Activated T-cell treated with anti-CD3 and anti-CD28 coated beads, Interleukin-2, amount 50 U/mL, for 24 hours (primary cell): ENCODE data around the gene RING1.

Source experiments
- DNase-seq: peaks from one replicate; pipeline ENCODE4 v3.0.0-alpha.2; 2020
- H3K27ac Mint-ChIP-seq: 2 replicates; pipeline ENCODE4 v1.8.0; 2020; ENCODE audit warnings: mild to moderate bottlenecking, mixed read lengths
- H3K27me3 Mint-ChIP-seq: 2 replicates; pipeline ENCODE4 v1.8.0; 2020; ENCODE audit warnings: mixed read lengths
- H3K36me3 Mint-ChIP-seq: 2 replicates; pipeline ENCODE4 v1.8.0; 2020; ENCODE audit warnings: low read depth, mixed read lengths
- H3K4me1 Mint-ChIP-seq: 2 replicates; pipeline ENCODE4 v1.8.0; 2020; ENCODE audit warnings: low read depth, mixed read lengths
- H3K4me3 Mint-ChIP-seq: 2 replicates; pipeline ENCODE4 v1.8.0; 2020; ENCODE audit warnings: mild to moderate bottlenecking, moderate library complexity, mixed read lengths
- H3K9me3 Mint-ChIP-seq: 2 replicates; pipeline ENCODE4 v1.8.0; 2020; ENCODE audit warnings: mixed read lengths

The RING1 gene

GRCh38 chr6:33195304-33196165 lies 12.8 kb upstream of the RING1 start:
- Mint-ChIP-seq H3K27me3 (peaks cover 15% of the 10 kb centered on the region), H3K4me1 (peaks cover 50% of the 10 kb centered on the region), H3K27ac (peak overlapping the region; percentile 63), H3K36me3 (peaks cover 62% of the 10 kb centered on the region), H3K9me3 (no peaks in the 10 kb centered on the region), H3K4me3 (no peak overlapping the region)
- no peak for DNase-seq

- Mint-ChIP-seq H3K4me3 (peak overlapping the region; percentile 47), H3K36me3 (peaks cover 81% of the 10 kb centered on the region), H3K9me3 (no peaks in the 10 kb centered on the region), H3K27ac (peak overlapping the region; percentile 99), H3K4me1 (peaks cover 60% of the 10 kb centered on the region), H3K27me3 (peaks cover 2% of the 10 kb centered on the region)
- peak; percentile 58 for DNase-seq
These were observed 10.8 kb upstream of the RING1 start for GRCh38 chr6:33197431-33198048.

- peak overlapping the region; percentile 99 for H3K27ac Mint-ChIP-seq
- no peaks in the 10 kb centered on the region for H3K27me3 Mint-ChIP-seq
- peak overlapping the region; percentile 98 for H3K4me3 Mint-ChIP-seq
- H3K4me1 Mint-ChIP-seq: peaks cover 63% of the 10 kb centered on the region
- no peak for DNase-seq
- H3K9me3 Mint-ChIP-seq: no peaks in the 10 kb centered on the region
- H3K36me3 Mint-ChIP-seq: peaks cover 88% of the 10 kb centered on the region
These were observed 10.0 kb upstream of the RING1 start for GRCh38 chr6:33198159-33198852.

- H3K9me3 Mint-ChIP-seq: no peaks in the 10 kb centered on the region
- peaks cover 89% of the 10 kb centered on the region for H3K36me3 Mint-ChIP-seq
- peak overlapping the region; percentile 99 for H3K27ac Mint-ChIP-seq
- DNase-seq: no peak
- H3K27me3 Mint-ChIP-seq: no peaks in the 10 kb centered on the region
- H3K4me1 Mint-ChIP-seq: peaks cover 63% of the 10 kb centered on the region
- H3K4me3 Mint-ChIP-seq: peak overlapping the region; percentile 98
These were observed 9.4 kb upstream of the RING1 start for GRCh38 chr6:33198853-33199436.

- peak overlapping the region; percentile 99 for H3K27ac Mint-ChIP-seq
- H3K27me3 Mint-ChIP-seq: no peaks in the 10 kb centered on the region
- H3K9me3 Mint-ChIP-seq: no peaks in the 10 kb centered on the region
- H3K4me3 Mint-ChIP-seq: peak overlapping the region; percentile 98
- peak; percentile 82 for DNase-seq
- H3K4me1 Mint-ChIP-seq: peaks cover 62% of the 10 kb centered on the region
- peaks cover 86% of the 10 kb centered on the region for H3K36me3 Mint-ChIP-seq
These were observed 8.5 kb upstream of the RING1 start for GRCh38 chr6:33199687-33200218.

- H3K27me3 Mint-ChIP-seq: no peaks in the 10 kb centered on the region
- H3K9me3 Mint-ChIP-seq: no peaks in the 10 kb centered on the region
- peak within 1 kb of the TSS; percentile 98 for H3K4me3 Mint-ChIP-seq
- peak; percentile 97 for DNase-seq
- H3K4me1 Mint-ChIP-seq: peaks cover 68% of the 10 kb centered on the region
- H3K27ac Mint-ChIP-seq: peak within 1 kb of the TSS; percentile 99
- H3K36me3 Mint-ChIP-seq: peaks cover 84% of the 10 kb centered on the region
These were observed 7.8 kb upstream of the RING1 start, which contains the start of the genes RXRB and SLC39A7 for GRCh38 chr6:33200219-33201146. TSS of gene RXRB (minus strand) at chr6:33200665. CDS start at chr6:33200476, 189 bp downstream. TSS of gene SLC39A7 (plus strand) at chr6:33200867. CDS start at chr6:33201246, 379 bp downstream.

- Mint-ChIP-seq H3K9me3 (no peaks in the 10 kb centered on the region), H3K36me3 (peaks cover 83% of the 10 kb centered on the region), H3K4me3 (peak overlapping the region; percentile 98), H3K4me1 (peaks cover 75% of the 10 kb centered on the region), H3K27ac (peak overlapping the region; percentile 99), H3K27me3 (no peaks in the 10 kb centered on the region)
- DNase-seq: no peak
These were observed 7.2 kb upstream of the RING1 start for GRCh38 chr6:33201147-33201545.

GRCh38 chr6:33201935-33202334 lies 6.4 kb upstream of the RING1 start:
- DNase-seq: no peak
- Mint-ChIP-seq H3K36me3 (peaks cover 76% of the 10 kb centered on the region), H3K27me3 (no peaks in the 10 kb centered on the region), H3K9me3 (no peaks in the 10 kb centered on the region), H3K4me3 (peak overlapping the region; percentile 98), H3K27ac (peak overlapping the region; percentile 99), H3K4me1 (peaks cover 82% of the 10 kb centered on the region)

GRCh38 chr6:33202799-33203198 lies 5.5 kb upstream of the RING1 start:
- peak overlapping the region; percentile 99 for H3K27ac Mint-ChIP-seq
- H3K9me3 Mint-ChIP-seq: no peaks in the 10 kb centered on the region
- H3K4me1 Mint-ChIP-seq: peaks cover 75% of the 10 kb centered on the region
- no peak for DNase-seq
- H3K36me3 Mint-ChIP-seq: peaks cover 70% of the 10 kb centered on the region
- no peaks in the 10 kb centered on the region for H3K27me3 Mint-ChIP-seq
- peak overlapping the region; percentile 98 for H3K4me3 Mint-ChIP-seq

- peaks cover 65% of the 10 kb centered on the region for H3K36me3 Mint-ChIP-seq
- H3K9me3 Mint-ChIP-seq: no peaks in the 10 kb centered on the region
- H3K27ac Mint-ChIP-seq: peak overlapping the region; percentile 99
- H3K4me3 Mint-ChIP-seq: peak overlapping the region; percentile 98
- DNase-seq: no peak
- peaks cover 67% of the 10 kb centered on the region for H3K4me1 Mint-ChIP-seq
- no peaks in the 10 kb centered on the region for H3K27me3 Mint-ChIP-seq
These were observed 4.7 kb upstream of the RING1 start for GRCh38 chr6:33203443-33204164.

GRCh38 chr6:33204165-33204414 lies 4.2 kb upstream of the RING1 start:
- Mint-ChIP-seq H3K36me3 (peaks cover 67% of the 10 kb centered on the region), H3K27me3 (no peaks in the 10 kb centered on the region), H3K27ac (peak overlapping the region; percentile 99), H3K4me1 (peaks cover 66% of the 10 kb centered on the region), H3K4me3 (peak overlapping the region; percentile 83), H3K9me3 (no peaks in the 10 kb centered on the region)
- DNase-seq: no peak

- peak; percentile 94 for DNase-seq
- Mint-ChIP-seq H3K27ac (peak within 1 kb of the TSS; percentile 99), H3K27me3 (no peaks in the 10 kb centered on the region), H3K36me3 (peaks cover 68% of the 10 kb centered on the region), H3K4me3 (peak within 1 kb of the TSS; percentile 83), H3K4me1 (peaks cover 66% of the 10 kb centered on the region), H3K9me3 (no peaks in the 10 kb centered on the region)
These were observed 3.7 kb upstream of the RING1 start, which contains the start of gene HSD17B8 for GRCh38 chr6:33204415-33205190. TSS of gene HSD17B8 (plus strand) at chr6:33204655. CDS start at chr6:33204669, 14 bp downstream.
